ENCODE results near the gene BEND5. TPM values are rescaled to one million over a fixed set of nuclear protein-coding genes. Genes with fewer than 3 reads are reported as not detected.
A peak's percentile ranks its signal among the peaks of the same experiment; 100 is the strongest.

BEND5 gene, protein sequence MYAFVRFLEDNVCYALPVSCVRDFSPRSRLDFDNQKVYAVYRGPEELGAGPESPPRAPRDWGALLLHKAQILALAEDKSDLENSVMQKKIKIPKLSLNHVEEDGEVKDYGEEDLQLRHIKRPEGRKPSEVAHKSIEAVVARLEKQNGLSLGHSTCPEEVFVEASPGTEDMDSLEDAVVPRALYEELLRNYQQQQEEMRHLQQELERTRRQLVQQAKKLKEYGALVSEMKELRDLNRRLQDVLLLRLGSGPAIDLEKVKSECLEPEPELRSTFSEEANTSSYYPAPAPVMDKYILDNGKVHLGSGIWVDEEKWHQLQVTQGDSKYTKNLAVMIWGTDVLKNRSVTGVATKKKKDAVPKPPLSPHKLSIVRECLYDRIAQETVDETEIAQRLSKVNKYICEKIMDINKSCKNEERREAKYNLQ
- 6.6 and 7.1 TPM in 2 replicates for polyA plus RNA-seq (2013)

DNA sequence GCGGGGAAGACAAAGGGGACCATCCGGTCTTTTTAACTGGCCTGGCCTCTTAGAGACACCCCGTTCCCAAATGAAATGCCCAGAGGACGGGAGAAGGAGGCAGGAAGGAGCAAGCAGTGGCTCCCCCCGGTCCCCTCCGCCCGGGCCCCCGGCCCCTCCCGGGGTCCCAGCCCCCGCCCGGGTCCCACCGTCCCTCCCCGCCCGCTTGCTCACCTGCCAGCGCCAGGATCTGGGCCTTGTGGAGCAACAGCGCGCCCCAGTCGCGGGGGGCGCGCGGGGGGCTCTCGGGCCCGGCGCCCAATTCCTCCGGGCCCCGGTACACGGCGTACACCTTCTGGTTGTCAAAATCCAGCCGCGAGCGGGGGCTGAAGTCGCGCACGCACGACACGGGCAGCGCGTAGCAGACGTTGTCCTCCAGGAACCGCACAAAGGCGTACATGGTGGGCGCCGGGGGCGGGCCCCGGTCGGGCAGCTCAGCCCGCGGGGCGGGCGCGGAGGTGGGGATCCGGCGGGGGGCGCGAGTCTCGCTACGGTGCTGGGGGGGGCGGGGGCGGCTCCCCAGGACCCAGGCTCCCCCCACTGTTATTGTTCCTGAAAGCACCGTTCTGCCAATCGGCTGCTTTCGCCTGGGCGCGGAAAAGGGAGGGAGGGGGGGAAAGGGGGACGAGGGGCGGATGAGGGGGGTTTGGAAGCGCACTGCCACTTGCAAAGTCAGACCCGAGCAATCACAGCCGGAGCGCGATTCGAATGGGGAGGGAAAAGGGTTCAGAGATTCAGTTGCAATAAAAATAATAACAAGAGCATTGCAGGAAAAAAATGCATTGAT lies at the start of gene BEND5:
TSS of gene BEND5 (minus strand) at position 499 of the 826 bp plus-strand sequence. CDS start at position 439, 60 bp downstream.
- H4K8ac ChIP-seq (ENCODE audit: low read depth, low read length), result peak within 1 kb of the TSS; percentile 84
- H3K27me3 ChIP-seq (ENCODE audit: insufficient read depth, low read length), result no peaks in the 10 kb centered on the region
- no peaks in the 10 kb centered on the region for H3K36me3 ChIP-seq (ENCODE audit: control insufficient read depth in 1 of 2, insufficient read depth in 2 of 2, low read length in 2 of 2)
- no peak within 1 kb of the TSS for H3K23ac ChIP-seq (ENCODE audit: low read length)
- peak within 1 kb of the TSS; percentile 84 for H3K4me3 ChIP-seq (ENCODE audit: low read depth, low read length)
- peak within 1 kb of the TSS; percentile 70 for H3K4me2 ChIP-seq (ENCODE audit: low read length)
- peak within 1 kb of the TSS; percentile 74 for H4K12ac ChIP-seq (ENCODE audit: low read depth, low read length)
- peak within 1 kb of the TSS; percentile 66 for H4K91ac ChIP-seq (ENCODE audit: low read depth, low read length)
- peak within 1 kb of the TSS; percentile 27 for H2BK120ac ChIP-seq (ENCODE audit: insufficient read depth, low read length, poor library complexity)
- H3K4me1 ChIP-seq (ENCODE audit: control insufficient read depth in 1 of 2, insufficient read depth in 2 of 2, low read length in 2 of 2), result peaks cover 0 to 2% of the 10 kb centered on the region in 2 experiments
- peak within 1 kb of the TSS; percentile 90 for H2AFZ ChIP-seq (ENCODE audit: insufficient read depth, low read length, poor library complexity)
- H3K27ac ChIP-seq (ENCODE audit: low read depth, low read length), result no peak within 1 kb of the TSS
- H3K14ac ChIP-seq (ENCODE audit: low read length), result peak within 1 kb of the TSS; percentile 75
- WGBS (ENCODE audit: extremely low coverage, insufficient coverage, insufficient read length), result no CpG with 5 or more reads among the region's 73 CpGs
- peak within 1 kb of the TSS; percentile 47 for H3K18ac ChIP-seq (ENCODE audit: low read length)
- peak within 1 kb of the TSS; percentile 31 for H3K4ac ChIP-seq (ENCODE audit: low read depth, low read length)
- peaks cover 2% of the 10 kb centered on the region for H3K79me1 ChIP-seq (ENCODE audit: low read length)
- H2BK12ac ChIP-seq (ENCODE audit: low read length), result no peak within 1 kb of the TSS
- H3K9ac ChIP-seq (ENCODE audit: low read length), result peak within 1 kb of the TSS; percentile 81
- peak in 1 of 2 donors; percentile 11 for DNase-seq
- no peaks in the 10 kb centered on the region for H3K9me3 ChIP-seq (ENCODE audit: insufficient read depth, low read depth, low read length)
- H3K79me2 ChIP-seq (ENCODE audit: control insufficient read depth, insufficient read depth, low read length, poor library complexity), result no peaks in the 10 kb centered on the region
- H2BK5ac ChIP-seq (ENCODE audit: low read depth, low read length, poor library complexity), result no peak within 1 kb of the TSS
- H2AK5ac ChIP-seq (ENCODE audit: low read length), result no peak within 1 kb of the TSS

- Histone ChIP-seq H3K27me3 (ENCODE audit: insufficient read depth, low read length) (no peaks in the 10 kb centered on the region), H2BK12ac (ENCODE audit: low read length) (no peak overlapping the region), H2AFZ (ENCODE audit: insufficient read depth, low read length, poor library complexity) (no peak overlapping the region), H2AK5ac (ENCODE audit: low read length) (no peak overlapping the region), H3K4me3 (ENCODE audit: low read depth, low read length) (no peak overlapping the region), H3K14ac (ENCODE audit: low read length) (no peak overlapping the region), H4K8ac (ENCODE audit: low read depth, low read length) (no peak overlapping the region), H3K36me3 (ENCODE audit: control insufficient read depth in 1 of 2, insufficient read depth in 2 of 2, low read length in 2 of 2) (no peaks in the 10 kb centered on the region), H3K4me1 (ENCODE audit: control insufficient read depth in 1 of 2, insufficient read depth in 2 of 2, low read length in 2 of 2) (no peaks in the 10 kb centered on the region), H2BK5ac (ENCODE audit: low read depth, low read length, poor library complexity) (no peak overlapping the region), H4K91ac (ENCODE audit: low read depth, low read length) (no peak overlapping the region), H3K4me2 (ENCODE audit: low read length) (no peak overlapping the region), H3K27ac (ENCODE audit: low read depth, low read length) (no peak overlapping the region), H2BK120ac (ENCODE audit: insufficient read depth, low read length, poor library complexity) (no peak overlapping the region), H4K12ac (ENCODE audit: low read depth, low read length) (no peak overlapping the region), H3K79me2 (ENCODE audit: control insufficient read depth, insufficient read depth, low read length, poor library complexity) (no peaks in the 10 kb centered on the region), H3K9ac (ENCODE audit: low read length) (no peak overlapping the region), H3K23ac (ENCODE audit: low read length) (no peak overlapping the region), H3K79me1 (ENCODE audit: low read length) (no peaks in the 10 kb centered on the region), H3K9me3 (ENCODE audit: insufficient read depth, low read depth, low read length) (no peaks in the 10 kb centered on the region), H3K18ac (ENCODE audit: low read length) (no peak overlapping the region), H3K4ac (ENCODE audit: low read depth, low read length) (no peak overlapping the region)
- DNase-seq, result no peak
These were observed 46.5 kb upstream of the BEND5 start for GRCh38 chr1:48823168-48823567.

- H3K27ac ChIP-seq (ENCODE audit: low read depth, low read length), result no peak overlapping the region
- WGBS (ENCODE audit: extremely low coverage, insufficient coverage, insufficient read length), result no CpG with 5 or more reads among the region's 3 CpGs
- no peak overlapping the region for H2BK120ac ChIP-seq (ENCODE audit: insufficient read depth, low read length, poor library complexity)
- no peaks in the 10 kb centered on the region for H3K9me3 ChIP-seq (ENCODE audit: insufficient read depth, low read depth, low read length)
- H3K14ac ChIP-seq (ENCODE audit: low read length), result no peak overlapping the region
- no peak overlapping the region for H2BK12ac ChIP-seq (ENCODE audit: low read length)
- H2AFZ ChIP-seq (ENCODE audit: insufficient read depth, low read length, poor library complexity), result no peak overlapping the region
- H3K9ac ChIP-seq (ENCODE audit: low read length), result no peak overlapping the region
- H3K4me3 ChIP-seq (ENCODE audit: low read depth, low read length), result no peak overlapping the region
- no peak overlapping the region for H3K18ac ChIP-seq (ENCODE audit: low read length)
- no peak overlapping the region for H2BK5ac ChIP-seq (ENCODE audit: low read depth, low read length, poor library complexity)
- no peaks in the 10 kb centered on the region for H3K79me1 ChIP-seq (ENCODE audit: low read length)
- H3K27me3 ChIP-seq (ENCODE audit: insufficient read depth, low read length), result no peaks in the 10 kb centered on the region
- H3K4ac ChIP-seq (ENCODE audit: low read depth, low read length), result no peak overlapping the region
- H3K36me3 ChIP-seq (ENCODE audit: control insufficient read depth in 1 of 2, insufficient read depth in 2 of 2, low read length in 2 of 2), result no peaks in the 10 kb centered on the region
- no peak overlapping the region for H3K23ac ChIP-seq (ENCODE audit: low read length)
- no peaks in the 10 kb centered on the region for H3K4me1 ChIP-seq (ENCODE audit: control insufficient read depth in 1 of 2, insufficient read depth in 2 of 2, low read length in 2 of 2)
- no peak for DNase-seq
- no peaks in the 10 kb centered on the region for H3K79me2 ChIP-seq (ENCODE audit: control insufficient read depth, insufficient read depth, low read length, poor library complexity)
- no peak overlapping the region for H4K91ac ChIP-seq (ENCODE audit: low read depth, low read length)
- H3K4me2 ChIP-seq (ENCODE audit: low read length), result no peak overlapping the region
- no peak overlapping the region for H4K12ac ChIP-seq (ENCODE audit: low read depth, low read length)
- H4K8ac ChIP-seq (ENCODE audit: low read depth, low read length), result no peak overlapping the region
- H2AK5ac ChIP-seq (ENCODE audit: low read length), result no peak overlapping the region
These were observed 43.8 kb upstream of the BEND5 start for GRCh38 chr1:48820491-48820890.

DNA sequence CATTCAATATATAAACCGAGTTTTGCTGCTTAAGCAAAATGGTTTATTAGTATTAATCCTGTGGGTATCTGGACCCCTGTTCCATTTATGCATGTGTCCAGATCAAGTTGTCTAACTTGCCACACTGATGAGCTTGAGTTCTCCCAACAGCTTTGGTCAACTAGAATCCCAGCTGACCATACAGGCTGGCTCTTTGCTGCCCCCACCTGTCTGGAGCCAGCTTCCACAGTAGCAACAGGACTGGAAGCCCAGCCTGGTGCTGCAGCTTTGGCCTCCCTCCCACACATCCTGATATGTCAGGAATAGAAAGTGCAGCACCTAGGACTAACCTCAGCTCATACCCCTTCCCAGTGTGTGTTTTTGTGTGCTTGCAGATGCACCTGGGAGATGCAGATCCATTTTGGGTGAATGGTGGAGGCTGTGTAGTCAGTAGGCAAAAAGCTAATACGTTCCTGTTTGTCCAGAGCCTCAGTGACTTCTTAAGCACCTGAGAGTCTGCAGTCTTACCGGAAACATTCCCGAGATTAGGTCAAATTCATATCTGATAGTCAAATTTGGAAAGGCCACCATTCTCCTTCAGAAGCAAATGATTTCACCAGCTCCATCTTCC lies 40.9 kb upstream of the BEND5 start:
- Histone ChIP-seq H2AFZ (ENCODE audit: insufficient read depth, low read length, poor library complexity) (no peak overlapping the region), H3K79me1 (ENCODE audit: low read length) (no peaks in the 10 kb centered on the region), H3K9ac (ENCODE audit: low read length) (no peak overlapping the region), H2AK5ac (ENCODE audit: low read length) (no peak overlapping the region), H2BK120ac (ENCODE audit: insufficient read depth, low read length, poor library complexity) (no peak overlapping the region), H3K4me1 (ENCODE audit: control insufficient read depth in 1 of 2, insufficient read depth in 2 of 2, low read length in 2 of 2) (no peaks in the 10 kb centered on the region), H3K4me2 (ENCODE audit: low read length) (no peak overlapping the region), H4K91ac (ENCODE audit: low read depth, low read length) (no peak overlapping the region), H3K14ac (ENCODE audit: low read length) (no peak overlapping the region), H4K8ac (ENCODE audit: low read depth, low read length) (no peak overlapping the region), H3K36me3 (ENCODE audit: control insufficient read depth in 1 of 2, insufficient read depth in 2 of 2, low read length in 2 of 2) (no peaks in the 10 kb centered on the region), H3K23ac (ENCODE audit: low read length) (no peak overlapping the region), H3K27me3 (ENCODE audit: insufficient read depth, low read length) (no peaks in the 10 kb centered on the region), H3K9me3 (ENCODE audit: insufficient read depth, low read depth, low read length) (no peaks in the 10 kb centered on the region), H3K79me2 (ENCODE audit: control insufficient read depth, insufficient read depth, low read length, poor library complexity) (no peaks in the 10 kb centered on the region), H3K4me3 (ENCODE audit: low read depth, low read length) (no peak overlapping the region), H4K12ac (ENCODE audit: low read depth, low read length) (no peak overlapping the region), H3K18ac (ENCODE audit: low read length) (no peak overlapping the region), H3K27ac (ENCODE audit: low read depth, low read length) (no peak overlapping the region), H2BK12ac (ENCODE audit: low read length) (no peak overlapping the region), H2BK5ac (ENCODE audit: low read depth, low read length, poor library complexity) (no peak overlapping the region), H3K4ac (ENCODE audit: low read depth, low read length) (no peak overlapping the region)
- no CpG with 5 or more reads among the region's 4 CpGs for WGBS (ENCODE audit: extremely low coverage, insufficient coverage, insufficient read length)
- peak; percentile 31 to 63 for DNase-seq

Measured in trophoblast cell (in vitro differentiated cells and primary cell).